ENCODE measurements around the gene STRIT1.
"Not testable (repeated sequence)": the region's sequence is repeated elsewhere in the genome, so short reads cannot be mapped to it uniquely, and the experiment has no call there.

STRIT1 gene

DNA sequence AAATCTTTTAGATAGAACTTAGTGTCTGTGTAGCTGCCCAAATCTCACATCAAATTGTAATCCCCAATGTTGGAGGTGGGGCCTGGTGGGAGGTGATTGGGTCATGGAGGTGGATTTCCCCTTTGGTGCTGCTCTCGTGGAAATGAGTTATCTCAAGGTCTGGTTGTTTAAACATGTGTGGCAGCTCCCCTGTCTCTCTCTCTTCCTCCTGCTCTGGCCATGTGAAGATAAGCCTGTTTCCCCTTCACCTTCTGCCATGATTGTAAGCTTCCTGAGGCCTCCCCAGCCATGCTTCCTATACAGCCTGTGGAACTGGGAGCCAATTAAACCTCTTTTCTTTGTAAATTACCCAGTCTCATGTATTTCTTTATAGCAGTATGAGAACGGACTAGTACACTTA lies 30.6 kb downstream of the STRIT1 start:
- DNase-seq, result not testable (repeated sequence)

GRCh38 chr3:155262295-155262694 lies 31.2 kb downstream of the STRIT1 start:
- no peak for DNase-seq

GRCh38 chr3:155254445-155254844 lies 39.0 kb downstream of the STRIT1 start:
- DNase-seq, result no peak

GRCh38 chr3:155252535-155252934 lies 40.9 kb downstream of the STRIT1 start:
- no peak for DNase-seq

GRCh38 chr3:155252021-155252420 lies 41.5 kb downstream of the STRIT1 start:
- no peak for DNase-seq

DNA sequence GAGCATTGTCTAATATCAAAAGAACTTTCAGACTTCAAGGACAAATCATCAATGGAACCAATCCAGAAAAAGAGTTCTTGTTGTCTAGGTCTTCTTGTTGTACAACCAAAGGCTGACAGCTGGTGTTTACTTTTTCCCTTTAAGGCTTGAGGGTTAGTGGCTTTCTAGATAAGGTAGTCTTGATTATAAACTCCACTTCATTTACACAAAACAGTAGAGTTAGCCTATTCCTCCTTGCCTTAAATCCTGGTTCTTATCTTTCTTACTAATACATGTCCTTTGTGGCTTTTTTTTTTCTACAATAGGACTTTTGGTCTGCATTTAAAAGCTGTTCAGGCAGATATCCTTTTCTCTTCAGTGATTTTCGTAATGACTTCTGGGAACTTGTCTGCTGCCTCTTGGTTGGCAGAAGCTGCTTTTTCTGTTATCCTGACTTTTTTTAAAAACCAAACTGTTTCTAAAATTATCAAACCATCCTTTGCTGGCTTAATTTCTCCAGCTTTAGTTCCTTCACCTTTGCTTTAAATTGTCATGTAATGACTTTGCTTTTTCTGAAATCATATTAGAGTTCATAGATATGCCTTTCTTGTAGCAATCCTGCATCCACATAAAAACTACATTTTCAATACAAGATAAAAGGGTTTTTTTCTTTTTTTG lies 44.8 kb downstream of the STRIT1 start:
- DNase-seq, result no peak

DNA sequence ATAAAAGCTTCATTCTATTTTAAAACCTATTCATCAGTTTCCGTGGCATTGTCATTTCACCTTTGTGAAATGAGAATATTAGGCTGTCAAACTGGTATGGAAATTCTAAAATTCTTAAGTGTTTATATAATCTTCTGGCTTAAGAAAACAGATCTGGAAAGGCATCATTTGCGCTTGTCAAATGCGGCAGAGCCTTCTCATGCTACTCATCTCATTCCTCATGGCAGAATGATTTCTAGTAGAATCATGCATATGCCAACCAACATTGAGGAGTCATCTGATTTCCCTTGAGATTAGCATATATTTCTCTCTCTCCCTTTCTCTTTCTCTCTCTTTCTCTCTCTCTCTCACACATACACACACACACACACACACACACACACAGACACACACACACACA lies 48.8 kb downstream of the STRIT1 start:
- DNase-seq, result no peak

DNA sequence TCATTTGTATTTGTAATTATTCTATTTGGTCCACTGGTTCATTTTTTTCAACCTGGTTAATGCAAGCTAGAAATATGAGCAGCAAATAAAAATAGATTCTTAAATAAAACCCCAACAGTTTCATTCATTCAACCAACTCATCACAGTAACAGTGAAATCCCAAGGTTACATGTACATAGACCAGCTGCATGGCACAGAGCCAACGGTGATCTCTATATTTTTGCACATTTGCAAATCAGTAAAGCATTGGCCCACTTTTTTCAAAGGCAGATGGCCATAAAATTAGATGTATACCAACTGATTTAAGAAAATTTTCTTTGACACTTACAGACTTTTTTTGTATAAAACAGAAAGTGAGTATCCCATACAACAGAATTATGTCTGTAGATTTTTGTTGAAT lies 49.3 kb downstream of the STRIT1 start:
- no peak for DNase-seq

DNA sequence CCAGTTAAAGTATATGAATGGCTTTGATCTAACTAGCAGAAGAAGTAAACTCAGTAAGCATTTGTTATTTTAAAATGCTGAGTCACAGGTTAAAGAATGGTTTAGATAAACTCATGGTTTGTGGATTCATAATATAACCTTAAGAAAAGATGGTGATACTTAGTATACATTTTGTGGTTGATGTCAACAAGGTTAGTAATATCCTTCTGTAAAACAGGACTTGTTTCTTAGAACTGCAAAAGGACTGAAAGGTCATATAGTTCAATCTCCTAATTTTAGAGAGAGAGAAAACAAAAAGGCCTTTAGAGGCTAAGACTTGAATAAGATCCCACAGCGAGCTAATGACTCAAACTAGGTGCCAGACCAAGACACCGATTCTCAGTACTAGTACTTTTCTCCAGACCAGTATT lies 50.0 kb downstream of the STRIT1 start:
- DNase-seq, result no peak

- no peak for DNase-seq
These were observed 51.1 kb downstream of the STRIT1 start for GRCh38 chr3:155242342-155242741.

- no peak for DNase-seq
These were observed 51.9 kb downstream of the STRIT1 start for GRCh38 chr3:155241579-155241978.
